H1 (cell line): ENCODE measurements around the gene CRYBG1. TPM values are rescaled to one million over a fixed set of nuclear protein-coding genes. Genes with fewer than 3 reads are reported as not detected.

Experiments used
- CTCF ChIA-PET: fragments of 300-600 bp; sonication (Branson Sonifier 250); formaldehyde crosslinking; loops from one replicate; lab custom pipeline; 2021; ENCODE audit not compliant: partially characterized antibody; lab: Charles Lee
- POLR2A ChIA-PET: fragments of 300-600 bp; sonication (Branson Sonifier 250); formaldehyde crosslinking; loops from one replicate; lab custom pipeline; 2021; ENCODE audit warnings: inconsistent platforms; ENCODE audit not compliant: partially characterized antibody; lab: Charles Lee
- DNase-seq, 2 experiments: peaks; one replicate each; pipeline versions ENCODE4 v3.0.0 to v3.0.0-alpha.2; 2010 to 2022; ENCODE audit warnings: low spot score in 2 of 2, low read depth in 1 of 2, mixed read lengths in 1 of 2
- FAIRE-seq: peaks from 2 replicates; lab custom pipeline; 2011; peaks lifted over from hg19 to GRCh38; lab: Jason Lieb, UNC
- H2AFZ ChIP-seq: 2 replicates; pipeline ENCODE4 v1.8.1; 2012; ENCODE audit warnings: low read length, inconsistent platforms
- H2AK5ac ChIP-seq: 2 replicates; pipeline ENCODE4 v1.6.1; 2013; ENCODE audit warnings: low read depth, low read length
- H2BK120ac ChIP-seq: replicated peaks from 2 replicates; pipeline ENCODE3; 2013; ENCODE audit warnings: low read depth, low read length, inconsistent platforms
- H2BK12ac ChIP-seq: 2 replicates; pipeline ENCODE4 v1.6.1; 2013; ENCODE audit warnings: low read depth, low read length
- H2BK15ac ChIP-seq: 2 replicates; pipeline ENCODE4 v1.6.1; 2013; ENCODE audit warnings: low read length
- H2BK20ac ChIP-seq: 2 replicates; pipeline ENCODE4 v1.6.1; 2013; ENCODE audit warnings: low read length
- H2BK5ac ChIP-seq: 2 replicates; pipeline ENCODE4 v1.6.1; 2013; ENCODE audit warnings: low read depth, low read length
- H3K14ac ChIP-seq: 2 replicates; pipeline ENCODE4 v1.6.1; 2013; ENCODE audit warnings: inconsistent platforms; ENCODE audit not compliant: insufficient read length
- H3K18ac ChIP-seq: 2 replicates; pipeline ENCODE4 v1.6.1; 2013; ENCODE audit warnings: low read length; ENCODE audit errors: extremely low read depth
- H3K23ac ChIP-seq: 2 replicates; pipeline ENCODE4 v1.6.1; 2013; ENCODE audit warnings: inconsistent platforms; ENCODE audit not compliant: insufficient read length
- H3K23me2 ChIP-seq: 2 replicates; pipeline ENCODE4 v1.6.1; 2013; ENCODE audit warnings: low read depth, low read length
- H3K27ac ChIP-seq: 2 replicates; pipeline ENCODE4 v1.6.1; 2011; ENCODE audit warnings: low read depth, low read length, inconsistent platforms
- H3K27me3 ChIP-seq, 4 experiments: replicated peaks in 1 of 4; 1 replicate in 1 of 4; 2 replicates in 3 of 4; pipeline versions ENCODE4 v1.6.1 to v1.8.1; 2011 to 2013; ENCODE audit warnings: low read length in 3 of 4, mild to moderate bottlenecking in 3 of 4, inconsistent platforms in 2 of 4, mixed read lengths in 2 of 4, moderate library complexity in 1 of 4; ENCODE audit not compliant: control insufficient read depth in 3 of 4, insufficient read depth in 3 of 4; ENCODE audit errors: extremely low read depth in 1 of 4
- H3K36me3 ChIP-seq, 4 experiments: 2 replicates each; pipeline versions ENCODE4 v1.6.1 to v1.8.1; 2011 to 2013; ENCODE audit warnings: mild to moderate bottlenecking in 4 of 4, low read length in 3 of 4, moderate library complexity in 2 of 4, control low read depth in 1 of 4, inconsistent platforms in 1 of 4; ENCODE audit not compliant: insufficient read depth in 4 of 4, control insufficient read depth in 2 of 4
- H3K4ac ChIP-seq: replicated peaks from 2 replicates; pipeline ENCODE3; 2013; ENCODE audit warnings: low read length, low read depth, mixed read lengths, inconsistent platforms; ENCODE audit not compliant: insufficient read length
- H3K4me1 ChIP-seq, 4 experiments: replicated peaks in 1 of 4; 1 replicate in 1 of 4; 2 replicates in 3 of 4; pipeline versions ENCODE4 v1.6.1 to v1.8.1; 2011 to 2013; ENCODE audit warnings: low read length in 3 of 4, inconsistent platforms in 2 of 4, mixed read lengths in 1 of 4; ENCODE audit not compliant: insufficient read depth in 4 of 4, control insufficient read depth in 3 of 4
- H3K4me2 ChIP-seq, 2 experiments: 2 replicates each; pipeline versions ENCODE4 v1.6.1 to v1.8.1; 2011 to 2013; ENCODE audit warnings: low read depth in 2 of 2, low read length in 2 of 2, control low read depth in 1 of 2, inconsistent platforms in 1 of 2, mild to moderate bottlenecking in 1 of 2; ENCODE audit not compliant: insufficient read depth in 1 of 2
- H3K4me3 ChIP-seq, 4 experiments: fragments of 200-600, 300-600 bp in 1 of 4; sonication (generic), shearing (Covaris generic), sonication (Bioruptor Twin) in 1 of 4; 2 replicates each; pipeline versions ENCODE4 v1.5.1 to v1.8.1; 2011 to 2016; ENCODE audit warnings: low read length in 4 of 4, low read depth in 3 of 4, control low read depth in 2 of 4, inconsistent platforms in 2 of 4, mild to moderate bottlenecking in 2 of 4, mixed read lengths in 1 of 4, moderate library complexity in 1 of 4; ENCODE audit not compliant: insufficient read depth in 2 of 4; ENCODE audit errors: extremely low read depth in 1 of 4
- H3K56ac ChIP-seq: replicated peaks from 2 replicates; pipeline ENCODE3; 2013; ENCODE audit warnings: low read depth, mild to moderate bottlenecking, mixed read lengths, low read length, inconsistent platforms; ENCODE audit not compliant: insufficient read length
- H3K79me1 ChIP-seq: 2 replicates; pipeline ENCODE4 v1.6.1; 2013; ENCODE audit warnings: low read depth, low read length, control low read depth
- H3K79me2 ChIP-seq, 2 experiments: 2 replicates each; pipeline versions ENCODE4 v1.6.1 to v1.8.1; 2012 to 2013; ENCODE audit warnings: low read length in 2 of 2, mild to moderate bottlenecking in 2 of 2, inconsistent platforms in 1 of 2; ENCODE audit not compliant: insufficient read depth in 2 of 2, control insufficient read depth in 1 of 2
- H3K9ac ChIP-seq, 4 experiments: replicated peaks in 1 of 4; 1 replicate in 1 of 4; 2 replicates in 3 of 4; pipeline versions ENCODE4 v1.6.1 to v1.8.1; 2011 to 2013; ENCODE audit warnings: low read depth in 3 of 4, low read length in 3 of 4, control low read depth in 2 of 4, mild to moderate bottlenecking in 2 of 4, moderate library complexity in 2 of 4, inconsistent platforms in 1 of 4; ENCODE audit errors: extremely low read depth in 1 of 4
- H3K9me3 ChIP-seq, 2 experiments: 2 replicates each; pipeline versions ENCODE4 v1.6.1 to v1.8.1; 2012 to 2013; ENCODE audit warnings: mild to moderate bottlenecking in 2 of 2, moderate library complexity in 2 of 2, control low read depth in 1 of 2, inconsistent platforms in 1 of 2, low read depth in 1 of 2, low read length in 1 of 2, mixed read lengths in 1 of 2; ENCODE audit not compliant: insufficient read depth in 2 of 2
- H4K20me1 ChIP-seq, 2 experiments: replicated peaks in 1 of 2; 2 replicates each; pipeline versions ENCODE3 to v1.8.1; 2011 to 2013; ENCODE audit warnings: inconsistent platforms in 2 of 2, low read length in 2 of 2, mild to moderate bottlenecking in 1 of 2; ENCODE audit not compliant: insufficient read depth in 2 of 2, control insufficient read depth in 1 of 2
- H4K5ac ChIP-seq: 2 replicates; pipeline ENCODE4 v1.6.1; 2013; ENCODE audit warnings: low read length, low read depth, mixed read lengths, inconsistent platforms; ENCODE audit not compliant: insufficient read length
- H4K8ac ChIP-seq: 2 replicates; pipeline ENCODE4 v1.8.0; 2013; ENCODE audit warnings: mild to moderate bottlenecking, moderate library complexity, low read length, inconsistent platforms; ENCODE audit not compliant: insufficient read depth; ENCODE audit errors: extremely low read depth
- H4K91ac ChIP-seq: replicated peaks from 2 replicates; pipeline ENCODE3; 2013; ENCODE audit warnings: low read length, mixed read lengths, inconsistent platforms; ENCODE audit not compliant: insufficient read length
- ATF3 ChIP-seq: IDR thresholded peaks from 2 replicates; pipeline ENCODE4 v1.6.1; 2011; ENCODE audit warnings: low read depth, mild to moderate bottlenecking, low read length; ENCODE audit not compliant: insufficient read depth
- CBX8 ChIP-seq: fragments of 300-800, 300-1000 bp; sonication (generic); IDR thresholded peaks from 2 replicates; pipeline ENCODE4 v1.7.1; 2016; ENCODE audit warnings: low read depth, low read length, borderline replicate concordance
- GTF2F1 ChIP-seq: IDR thresholded peaks from 2 replicates; pipeline ENCODE4 v1.6.1; 2012; ENCODE audit warnings: low read depth, low read length, improper control_type of control experiment, borderline replicate concordance
- MAFK ChIP-seq: IDR thresholded peaks from 2 replicates; pipeline ENCODE4 v1.6.1; 2012; ENCODE audit warnings: low read depth, mild to moderate bottlenecking, improper control_type of control experiment, low read length
- NANOG ChIP-seq: IDR thresholded peaks from 2 replicates; pipeline ENCODE4 v1.6.1; 2011; ENCODE audit warnings: low read length, low read depth, mild to moderate bottlenecking, inconsistent platforms; ENCODE audit not compliant: insufficient read depth, poor library complexity, severe bottlenecking
- SIN3A ChIP-seq, 2 experiments: IDR thresholded peaks in 1 of 2; conservative IDR thresholded peaks in 1 of 2; 2 replicates each; pipeline ENCODE4 v1.6.1; 2011 to 2012; ENCODE audit warnings: low read length in 2 of 2, improper control_type of control experiment in 1 of 2, low read depth in 1 of 2, mild to moderate bottlenecking in 1 of 2
- SP2 ChIP-seq: IDR thresholded peaks from 2 replicates; pipeline ENCODE4 v1.6.1; 2012; ENCODE audit warnings: mild to moderate bottlenecking, low read length, inconsistent platforms
- TEAD4 ChIP-seq: IDR thresholded peaks from 2 replicates; pipeline ENCODE4 v1.6.1; 2012; ENCODE audit warnings: low read depth, low read length, inconsistent platforms, mixed read lengths
- YY1 ChIP-seq: IDR thresholded peaks from 2 replicates; pipeline ENCODE4 v1.6.1; 2011; ENCODE audit warnings: low read depth, mild to moderate bottlenecking, low read length
- WGBS, 2 experiments: shearing (Covaris generic) in 1 of 2; methylation state at CpG; one replicate each; pipeline versions ENCODE4 v1.1.6 to v1.1.7; 2013 to 2015; ENCODE audit warnings: low lambda C conversion rate in 2 of 2, mixed read lengths in 2 of 2, inconsistent platforms in 1 of 2, low coverage in 1 of 2, missing lambda C conversion rate in 1 of 2; ENCODE audit not compliant: insufficient replicate concordance in 2 of 2, insufficient coverage in 1 of 2, insufficient read length in 1 of 2; ENCODE audit errors: extremely low coverage in 1 of 2, missing lambda C conversion rate in 1 of 2; 5-methylcytosine and 5-hydroxymethylcytosine counted together
- polyA plus RNA-seq, 7 experiments: library from polyadenylated mRNA; depleted of rRNA in 3 of 7; stranded (reverse) in 5 of 7; unstranded in 2 of 7; fragments of >200 nt in 5 of 7; fragments of 200-250 nt in 2 of 7; gene quantifications; 1 replicate in 5 of 7; 2 replicates in 1 of 7; 4 replicates in 1 of 7; pipeline versions ENCODE4 v1.2.1 to v1.2.3, GENCODE V29; 2011 to 2013; ENCODE audit warnings: missing spikeins in 2 of 7, mixed read lengths in 2 of 7
- total RNA-seq: library from RNA; stranded (reverse); fragmentation: NEBNext Ultra II Directional; extraction: Animal tissue kit (Norgen Biotek cat#: 25700); gene quantifications from 2 replicates; pipeline ENCODE4 v1.2.1, GENCODE V29; 2021
- TF ChIP-seq, protein P1 (sequence below): IDR thresholded peaks from 2 replicates; pipeline ENCODE4 v1.6.1; 2011; ENCODE audit warnings: low read length, improper control_type of control experiment

CRYBG1 gene
- total and polyA plus RNA-seq, 2 of the 8 experiments (the other 6 are each of a cell fraction or from before 2014, with no cell fraction given) = 2.2 to 11.6 TPM

DNA sequence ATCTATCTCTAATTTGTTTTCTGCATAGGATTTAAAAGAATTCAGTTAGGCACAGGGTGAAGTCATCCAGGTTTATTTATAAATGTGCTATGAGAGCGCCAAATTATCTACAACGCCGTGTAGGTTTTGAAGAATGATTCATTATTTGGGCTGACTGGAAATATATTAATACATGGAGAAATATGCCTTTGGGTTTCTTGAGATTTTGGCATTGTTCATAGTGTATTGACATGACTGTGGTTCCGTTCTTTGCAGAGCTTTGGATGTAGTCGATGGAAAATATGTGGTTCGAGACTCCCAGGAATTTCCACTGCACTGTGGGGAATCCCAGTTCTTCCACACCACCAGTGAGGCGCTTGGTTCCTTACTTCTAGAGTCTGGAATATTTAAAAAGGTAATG is 90.9 kb downstream of the CRYBG1 start:
- H2BK120ac ChIP-seq = no peak overlapping the region
- no peak overlapping the region for H3K56ac ChIP-seq
- H3K36me3 ChIP-seq = no peaks in the 10 kb centered on the region
- no peak overlapping the region for H2AFZ ChIP-seq
- no peak overlapping the region for H3K4ac ChIP-seq
- ChIA-PET CTCF (interaction anchor here (0.8 to 2.2 kb wide), 6 partner anchors 14 to 574 kb away, joined by 3 to 9 read pairs (median 4); no protein-coding TSS in a partner anchor), POLR2A (interaction anchor here (0.6 kb wide), 1 partner anchor 284 kb away, joined by 3 read pairs; no protein-coding TSS in a partner anchor)
- H3K18ac ChIP-seq = no peak overlapping the region
- peaks cover 0 to 12% (median 7%) of the 10 kb centered on the region in 4 experiments; a peak in 5 of 7 replicates for H3K4me1 ChIP-seq
- FAIRE-seq (no peak), DNase-seq (no peak)
- H3K14ac ChIP-seq = no peak overlapping the region
- H3K4me3 ChIP-seq = no peak overlapping the region
- no peaks in the 10 kb centered on the region for H3K9me3 ChIP-seq
- H3K79me1 ChIP-seq = no peaks in the 10 kb centered on the region
- no peaks in the 10 kb centered on the region for H3K23me2 ChIP-seq
- no peak overlapping the region for H4K5ac ChIP-seq
- WGBS, 2 experiments = 79% methylated on average over 7 of the region's 7 CpGs; no CpG with 5 or more reads in 1 of the 2 experiments
- H4K91ac ChIP-seq = no peak overlapping the region
- H2AK5ac ChIP-seq = no peak overlapping the region
- H3K23ac ChIP-seq = no peak overlapping the region
- H4K8ac ChIP-seq = no peak overlapping the region
- no peaks in the 10 kb centered on the region for H4K20me1 ChIP-seq
- no peak overlapping the region for H2BK5ac ChIP-seq
- H2BK20ac ChIP-seq = no peak overlapping the region
- H2BK12ac ChIP-seq = no peak overlapping the region
- no peak overlapping the region for H3K27ac ChIP-seq
- no peaks in the 10 kb centered on the region for H3K79me2 ChIP-seq
- H3K4me2 ChIP-seq = no peak overlapping the region
- no peak overlapping the region for H2BK15ac ChIP-seq
- no peaks in the 10 kb centered on the region for H3K27me3 ChIP-seq
- no peak overlapping the region for H3K9ac ChIP-seq
- TF ChIP-seq NANOG (no peak), TEAD4 (no peak), ATF3 (no peak), SIN3A (conservative IDR thresholded peaks at IDR 0.05 in 1 of 2, IDR thresholded peaks at IDR 0.05 in 1 of 2; ENCODE audit: low read depth in 1 of 2, low read length in 2 of 2) (no peak), CBX8 (no peak), MAFK (no peak), GTF2F1 (no peak), SP2 (no peak), YY1 (no peak)
- TF ChIP-seq, protein P1, sequence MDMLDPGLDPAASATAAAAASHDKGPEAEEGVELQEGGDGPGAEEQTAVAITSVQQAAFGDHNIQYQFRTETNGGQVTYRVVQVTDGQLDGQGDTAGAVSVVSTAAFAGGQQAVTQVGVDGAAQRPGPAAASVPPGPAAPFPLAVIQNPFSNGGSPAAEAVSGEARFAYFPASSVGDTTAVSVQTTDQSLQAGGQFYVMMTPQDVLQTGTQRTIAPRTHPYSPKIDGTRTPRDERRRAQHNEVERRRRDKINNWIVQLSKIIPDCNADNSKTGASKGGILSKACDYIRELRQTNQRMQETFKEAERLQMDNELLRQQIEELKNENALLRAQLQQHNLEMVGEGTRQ = no peak
